Measurements from ENCODE around the gene TMEM154. TPM values are rescaled to one million over a fixed set of nuclear protein-coding genes. Genes with fewer than 3 reads are reported as not detected.
A peak's percentile ranks its signal among the peaks of the same experiment; 100 is the strongest.

TMEM154 gene
- total and polyA plus RNA-seq, 10 of the 15 experiments (the other 5 are each of a cell fraction or from before 2014, with no cell fraction given): 5.1 to 41.4 (median 18.2) TPM

DNA sequence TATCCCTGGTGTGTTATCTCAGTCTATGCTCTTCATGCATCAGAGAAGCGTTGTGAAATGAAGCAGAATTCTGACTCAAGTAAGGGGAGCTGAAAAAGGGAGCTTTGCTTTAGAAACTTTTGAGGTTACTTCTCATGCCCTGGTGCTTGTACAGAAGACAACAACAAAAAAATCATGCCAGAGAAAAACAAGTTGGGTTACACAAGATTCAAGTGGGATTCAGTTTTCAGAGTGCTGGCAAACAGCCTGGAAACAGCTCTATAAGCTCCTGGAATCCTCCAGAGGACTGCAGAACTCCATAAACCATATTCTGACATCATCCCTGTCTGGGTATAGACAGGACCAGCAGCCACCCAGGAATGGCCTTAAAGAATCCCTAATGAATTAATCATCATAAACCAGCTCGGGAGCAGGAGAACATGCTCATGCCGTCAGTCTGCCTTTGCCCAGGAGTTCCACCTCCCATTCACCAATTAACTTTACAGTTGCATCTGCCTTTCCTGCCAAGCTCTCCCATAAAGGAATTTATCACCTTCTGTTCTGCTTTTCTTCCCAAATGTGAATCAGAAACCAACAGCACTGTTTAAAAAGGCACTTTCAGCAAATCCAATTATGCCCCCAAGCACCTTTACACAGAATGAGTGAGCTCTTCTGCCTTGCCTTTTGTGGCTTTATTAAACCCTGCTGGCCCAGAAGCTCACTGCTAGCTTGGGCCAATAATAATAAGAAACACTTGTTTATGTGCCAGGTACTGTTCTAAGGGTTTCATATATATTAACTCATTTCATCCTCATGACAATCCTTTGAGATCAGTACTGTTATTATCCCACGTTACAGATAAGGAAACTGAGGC is 89.4 kb downstream of the TMEM154 start:
- intact Hi-C loops (cut with micrococcal nuclease; ENCODE audit: unreplicated experiment): no loop called here
- no peaks in the 10 kb centered on the region for H3K79me2 ChIP-seq (ENCODE audit: control insufficient read depth, insufficient read depth, low read length)
- no peak overlapping the region for H2AFZ ChIP-seq (ENCODE audit: control insufficient read depth, low read depth, low read length)
- RAD21 ChIA-PET (ENCODE audit: unreplicated experiment): interaction anchor here (0.8 to 1.4 kb wide), 6 partner anchors 36 to 89 kb away, joined by 3 to 5 read pairs (median 4); no protein-coding TSS in a partner anchor
- in situ Hi-C loops (cut with MboI): no loop called here
- no peaks in the 10 kb centered on the region; the same call in 1 of the 3 replicates for H3K9me3 ChIP-seq (replicated peaks; ENCODE audit: control insufficient read depth, insufficient read depth, low read length)
- H3K4me1 ChIP-seq (ENCODE audit: control insufficient read depth, insufficient read depth, low read length): peaks cover 12% of the 10 kb centered on the region
- H3K36me3 ChIP-seq (ENCODE audit: control insufficient read depth in 2 of 2, insufficient read depth in 2 of 2, low read length in 1 of 2): no peaks in the 10 kb centered on the region
- DNase-seq (ENCODE audit: low read depth, low spot score) (no peak), FAIRE-seq (no peak), ATAC-seq (peak; percentile 26; the same call in 1 of the 3 replicates)
- SMC1A ChIA-PET (ENCODE audit: uncharacterized antibody, unreplicated experiment): interaction anchor here (0.6 to 4.7 kb wide), 19 partner anchors 8 to 180 kb away, joined by 3 to 37 read pairs (median 4); partner anchors contain the start of gene FBXW7
- no peak overlapping the region for H3K4me3 ChIP-seq
- no peaks in the 10 kb centered on the region for H3K27me3 ChIP-seq (replicated peaks in 1 of 2; ENCODE audit: control insufficient read depth in 2 of 2, insufficient read depth in 2 of 2, low read length in 1 of 2)
- H4K20me1 ChIP-seq (ENCODE audit: control insufficient read depth, insufficient read depth): no peaks in the 10 kb centered on the region
- WGBS (ENCODE audit: insufficient coverage, insufficient replicate concordance, low lambda C conversion rate, missing lambda C conversion rate): 80% methylated on average over 4 of the region's 4 CpGs
- CTCF ChIA-PET: interaction anchor here (0.7 to 1.8 kb wide), 6 partner anchors 8 to 136 kb away, joined by 3 to 7 read pairs (median 4); no protein-coding TSS in a partner anchor
- no peak overlapping the region for H3K4me2 ChIP-seq (ENCODE audit: control insufficient read depth, insufficient read depth)
- H3K27ac ChIP-seq (ENCODE audit: control insufficient read depth, insufficient read depth): no peak overlapping the region
- H3K9ac ChIP-seq (ENCODE audit: control insufficient read depth, insufficient read depth, low read length): no peak overlapping the region
- POLR2A ChIA-PET: interaction anchor here (0.5 to 1.5 kb wide), 5 partner anchors 12 to 811 kb away, joined by 3 to 6 read pairs (median 4); no protein-coding TSS in a partner anchor
- no TSS peak for BruUV-seq (replicated peaks)
- no peak for TF ChIP-seq NFXL1 (IDR thresholded peaks at IDR 0.05; ENCODE audit: borderline replicate concordance)
- TF ChIP-seq, protein P1, sequence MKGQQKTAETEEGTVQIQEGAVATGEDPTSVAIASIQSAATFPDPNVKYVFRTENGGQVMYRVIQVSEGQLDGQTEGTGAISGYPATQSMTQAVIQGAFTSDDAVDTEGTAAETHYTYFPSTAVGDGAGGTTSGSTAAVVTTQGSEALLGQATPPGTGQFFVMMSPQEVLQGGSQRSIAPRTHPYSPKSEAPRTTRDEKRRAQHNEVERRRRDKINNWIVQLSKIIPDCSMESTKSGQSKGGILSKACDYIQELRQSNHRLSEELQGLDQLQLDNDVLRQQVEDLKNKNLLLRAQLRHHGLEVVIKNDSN (IDR thresholded peaks at IDR 0.05; ENCODE audit: borderline replicate concordance, extremely low read length, insufficient read depth, low read depth, low read length): no peak
- TF ChIP-seq STAT1 (conservative IDR thresholded peaks at IDR 0.05): no peak
- no peak for TF ChIP-seq PML (IDR thresholded peaks at IDR 0.05; ENCODE audit: low read length)
- no peak for TF ChIP-seq ETV6 (conservative IDR thresholded peaks at IDR 0.05 in 1 of 2, IDR thresholded peaks at IDR 0.05 in 1 of 2; ENCODE audit: borderline replicate concordance in 1 of 2, low read depth in 1 of 2)
- TF ChIP-seq ESRRA (IDR thresholded peaks at IDR 0.05; ENCODE audit: low read length): no peak
- TF ChIP-seq, protein P2, sequence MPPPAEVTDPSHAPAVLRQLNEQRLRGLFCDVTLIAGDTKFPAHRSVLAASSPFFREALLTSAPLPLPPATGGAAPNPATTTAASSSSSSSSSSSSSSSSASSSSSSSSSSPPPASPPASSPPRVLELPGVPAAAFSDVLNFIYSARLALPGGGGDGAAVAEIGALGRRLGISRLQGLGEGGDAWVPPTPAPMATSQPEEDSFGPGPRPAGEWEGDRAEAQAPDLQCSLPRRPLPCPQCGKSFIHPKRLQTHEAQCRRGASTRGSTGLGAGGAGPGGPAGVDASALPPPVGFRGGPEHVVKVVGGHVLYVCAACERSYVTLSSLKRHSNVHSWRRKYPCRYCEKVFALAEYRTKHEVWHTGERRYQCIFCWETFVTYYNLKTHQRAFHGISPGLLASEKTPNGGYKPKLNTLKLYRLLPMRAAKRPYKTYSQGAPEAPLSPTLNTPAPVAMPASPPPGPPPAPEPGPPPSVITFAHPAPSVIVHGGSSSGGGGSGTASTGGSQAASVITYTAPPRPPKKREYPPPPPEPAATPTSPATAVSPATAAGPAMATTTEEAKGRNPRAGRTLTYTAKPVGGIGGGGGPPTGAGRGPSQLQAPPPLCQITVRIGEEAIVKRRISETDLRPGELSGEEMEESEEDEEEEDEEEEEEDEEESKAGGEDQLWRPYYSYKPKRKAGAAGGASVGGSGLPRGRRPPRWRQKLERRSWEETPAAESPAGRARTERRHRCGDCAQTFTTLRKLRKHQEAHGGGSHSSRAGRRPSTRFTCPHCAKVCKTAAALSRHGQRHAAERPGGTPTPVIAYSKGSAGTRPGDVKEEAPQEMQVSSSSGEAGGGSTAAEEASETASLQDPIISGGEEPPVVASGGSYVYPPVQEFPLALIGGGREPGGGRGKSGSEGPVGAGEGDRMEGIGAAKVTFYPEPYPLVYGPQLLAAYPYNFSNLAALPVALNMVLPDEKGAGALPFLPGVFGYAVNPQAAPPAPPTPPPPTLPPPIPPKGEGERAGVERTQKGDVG (CRISPR knock-in tag; IDR thresholded peaks at IDR 0.05): no peak
- no peak for TF ChIP-seq IKZF2 (IDR thresholded peaks at IDR 0.05)
- TF ChIP-seq, protein P3, sequence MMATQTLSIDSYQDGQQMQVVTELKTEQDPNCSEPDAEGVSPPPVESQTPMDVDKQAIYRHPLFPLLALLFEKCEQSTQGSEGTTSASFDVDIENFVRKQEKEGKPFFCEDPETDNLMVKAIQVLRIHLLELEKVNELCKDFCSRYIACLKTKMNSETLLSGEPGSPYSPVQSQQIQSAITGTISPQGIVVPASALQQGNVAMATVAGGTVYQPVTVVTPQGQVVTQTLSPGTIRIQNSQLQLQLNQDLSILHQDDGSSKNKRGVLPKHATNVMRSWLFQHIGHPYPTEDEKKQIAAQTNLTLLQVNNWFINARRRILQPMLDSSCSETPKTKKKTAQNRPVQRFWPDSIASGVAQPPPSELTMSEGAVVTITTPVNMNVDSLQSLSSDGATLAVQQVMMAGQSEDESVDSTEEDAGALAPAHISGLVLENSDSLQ (IDR thresholded peaks at IDR 0.05): no peak
- no peak for TF ChIP-seq JUND (IDR thresholded peaks at IDR 0.05; ENCODE audit: low read depth, low read length)
- TF ChIP-seq IRF4 (IDR thresholded peaks at IDR 0.05; ENCODE audit: low read depth, low read length): no peak
- TF ChIP-seq, protein P4, sequence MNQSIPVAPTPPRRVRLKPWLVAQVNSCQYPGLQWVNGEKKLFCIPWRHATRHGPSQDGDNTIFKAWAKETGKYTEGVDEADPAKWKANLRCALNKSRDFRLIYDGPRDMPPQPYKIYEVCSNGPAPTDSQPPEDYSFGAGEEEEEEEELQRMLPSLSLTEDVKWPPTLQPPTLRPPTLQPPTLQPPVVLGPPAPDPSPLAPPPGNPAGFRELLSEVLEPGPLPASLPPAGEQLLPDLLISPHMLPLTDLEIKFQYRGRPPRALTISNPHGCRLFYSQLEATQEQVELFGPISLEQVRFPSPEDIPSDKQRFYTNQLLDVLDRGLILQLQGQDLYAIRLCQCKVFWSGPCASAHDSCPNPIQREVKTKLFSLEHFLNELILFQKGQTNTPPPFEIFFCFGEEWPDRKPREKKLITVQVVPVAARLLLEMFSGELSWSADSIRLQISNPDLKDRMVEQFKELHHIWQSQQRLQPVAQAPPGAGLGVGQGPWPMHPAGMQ (IDR thresholded peaks at IDR 0.05; ENCODE audit: borderline replicate concordance): no peak
- TF ChIP-seq, protein P5, sequence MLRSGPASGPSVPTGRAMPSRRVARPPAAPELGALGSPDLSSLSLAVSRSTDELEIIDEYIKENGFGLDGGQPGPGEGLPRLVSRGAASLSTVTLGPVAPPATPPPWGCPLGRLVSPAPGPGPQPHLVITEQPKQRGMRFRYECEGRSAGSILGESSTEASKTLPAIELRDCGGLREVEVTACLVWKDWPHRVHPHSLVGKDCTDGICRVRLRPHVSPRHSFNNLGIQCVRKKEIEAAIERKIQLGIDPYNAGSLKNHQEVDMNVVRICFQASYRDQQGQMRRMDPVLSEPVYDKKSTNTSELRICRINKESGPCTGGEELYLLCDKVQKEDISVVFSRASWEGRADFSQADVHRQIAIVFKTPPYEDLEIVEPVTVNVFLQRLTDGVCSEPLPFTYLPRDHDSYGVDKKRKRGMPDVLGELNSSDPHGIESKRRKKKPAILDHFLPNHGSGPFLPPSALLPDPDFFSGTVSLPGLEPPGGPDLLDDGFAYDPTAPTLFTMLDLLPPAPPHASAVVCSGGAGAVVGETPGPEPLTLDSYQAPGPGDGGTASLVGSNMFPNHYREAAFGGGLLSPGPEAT (IDR thresholded peaks at IDR 0.05; ENCODE audit: low read depth): no peak
